Esophagus (tissue), 2 donors: Measurements from ENCODE around the gene ETDB. TPM values are rescaled to one million over a fixed set of nuclear protein-coding genes. Genes with fewer than 3 reads are reported as not detected.
"Not testable (repeated sequence)": the region's sequence is repeated elsewhere in the genome, so short reads cannot be mapped to it uniquely, and the experiment has no call there.

Source experiments
- H3K27ac ChIP-seq, 2 donors: one replicate each; pipeline ENCODE4 v1.5.1; 2013; ENCODE audit warnings: low read depth in 2 of 2, mild to moderate bottlenecking in 2 of 2, inconsistent platforms in 1 of 2, low read length in 1 of 2, moderate library complexity in 1 of 2
- H3K27me3 ChIP-seq, 2 donors: one replicate each; pipeline ENCODE4 v1.6.1; 2013; ENCODE audit warnings: low read length in 2 of 2, control low read depth in 1 of 2, mild to moderate bottlenecking in 1 of 2; ENCODE audit not compliant: insufficient read depth in 2 of 2, control insufficient read depth in 1 of 2
- H3K36me3 ChIP-seq, 2 donors: one replicate each; pipeline ENCODE4 v1.6.1; 2013; ENCODE audit warnings: low read length in 1 of 2; ENCODE audit not compliant: control insufficient read depth in 2 of 2, insufficient read depth in 2 of 2
- H3K4me1 ChIP-seq, 2 donors: one replicate each; pipeline ENCODE4 v1.6.1; 2013; ENCODE audit warnings: low read length in 1 of 2; ENCODE audit not compliant: control insufficient read depth in 2 of 2, insufficient read depth in 2 of 2
- H3K4me3 ChIP-seq, 2 donors: one replicate each; pipeline ENCODE4 v1.5.1; 2013; ENCODE audit warnings: low read length in 2 of 2, mild to moderate bottlenecking in 2 of 2, low read depth in 1 of 2, moderate library complexity in 1 of 2
- H3K9me3 ChIP-seq, 2 donors: one replicate each; pipeline ENCODE4 v1.6.1; 2013; ENCODE audit warnings: mild to moderate bottlenecking in 2 of 2, low read depth in 1 of 2, low read length in 1 of 2, moderate library complexity in 1 of 2; ENCODE audit not compliant: control insufficient read depth in 2 of 2, insufficient read depth in 1 of 2
- WGBS, 2 donors: extraction: QIAGEN DNeasy Blood & Tissue Kit; methylation state at CpG; one replicate each; pipeline ENCODE4 v1.1.7; 2013; 5-methylcytosine and 5-hydroxymethylcytosine counted together
- polyA plus RNA-seq, 2 donors: library from polyadenylated mRNA; stranded (reverse); fragments of 200-250 nt; gene quantifications; one replicate each; pipeline ENCODE4 v1.2.3, GENCODE V29; 2013
- donor health status: healthy with polysubstance abuse.
- donor health status: Bipolar disorder and iron deficiency.

ETDB gene
- polyA plus RNA-seq, 2 donors: not detected

- 56 to 65% methylated on average over 10 of the region's 10 CpGs for WGBS, 2 donors
- Histone ChIP-seq H3K27ac (no peak overlapping the region), H3K9me3 (no peaks in the 10 kb centered on the region), H3K4me1 (no peaks in the 10 kb centered on the region), H3K36me3 (no peaks in the 10 kb centered on the region), H3K4me3 (peak overlapping the region in 1 of 2 donors; percentile 15), H3K27me3 (no peaks in the 10 kb centered on the region)
These were observed 20.9 kb downstream of the ETDB start for GRCh38 chrX:135099493-135099783.

DNA sequence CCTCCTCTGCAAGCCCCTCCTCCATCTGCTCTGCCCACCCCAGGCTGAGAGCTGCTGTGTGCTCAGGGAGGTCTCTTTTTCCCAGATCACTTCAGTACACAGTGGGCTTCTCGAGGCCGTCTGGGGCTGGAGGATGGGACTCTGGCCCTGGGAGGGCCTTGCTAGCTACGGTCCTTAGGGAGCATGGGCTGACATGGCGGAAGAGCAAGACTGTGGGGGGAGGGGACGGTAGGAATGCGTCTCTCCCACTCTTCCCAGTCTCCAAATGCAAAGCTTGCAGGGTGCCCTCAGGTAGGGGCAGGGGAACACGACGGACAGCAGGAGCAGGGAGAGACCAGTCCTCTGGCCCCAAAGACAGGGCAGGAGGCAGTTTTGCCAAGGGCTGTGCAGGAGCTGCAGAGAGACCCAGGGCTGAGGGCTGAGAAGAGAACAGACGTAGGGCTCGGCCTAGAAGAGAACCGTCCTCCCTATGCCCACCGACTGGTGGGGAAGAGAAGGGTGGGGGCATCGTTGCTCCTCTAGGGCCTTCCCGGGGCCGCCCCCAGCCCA, 23.1 kb downstream of the ETDB start:
- H3K4me3 ChIP-seq: peak overlapping the region; percentile 55 to 67
- WGBS, 2 donors: 36 to 58% methylated on average over 14 to 15 of the region's 15 CpGs
- H3K4me1 ChIP-seq, H3K27me3 ChIP-seq, H3K27ac ChIP-seq, H3K9me3 ChIP-seq, H3K36me3 ChIP-seq: not testable (repeated sequence)

- Histone ChIP-seq H3K4me1 (no peaks in the 10 kb centered on the region), H3K36me3 (no peaks in the 10 kb centered on the region), H3K27ac (no peak overlapping the region), H3K4me3 (no peak overlapping the region), H3K27me3 (no peaks in the 10 kb centered on the region), H3K9me3 (no peaks in the 10 kb centered on the region)
- WGBS, 2 donors: 92 to 95% methylated on average over 5 of the region's 5 CpGs
These were observed 24.6 kb downstream of the ETDB start for GRCh38 chrX:135095715-135096114.

DNA sequence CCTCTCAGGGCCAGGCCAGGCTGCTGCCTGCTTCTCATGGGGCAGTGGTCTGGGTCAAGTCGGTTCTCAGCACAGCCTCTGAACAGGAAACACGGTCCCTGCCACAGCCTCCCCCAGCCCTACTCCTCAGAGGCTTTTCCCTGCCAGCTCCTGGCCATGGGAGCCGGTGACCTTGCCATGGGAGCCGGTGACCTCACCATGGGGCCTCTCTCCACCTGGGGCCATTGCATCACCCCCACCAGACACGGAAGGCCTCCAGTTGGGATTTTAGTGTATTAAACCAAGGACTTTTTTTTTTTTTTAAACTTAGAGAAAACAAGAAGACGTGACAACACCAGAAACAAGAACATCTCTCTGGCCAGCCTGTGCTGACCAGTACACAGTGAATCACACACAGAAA, 25.6 kb downstream of the ETDB start:
- 73 to 78% methylated on average over 6 of the region's 6 CpGs for WGBS, 2 donors
- Histone ChIP-seq H3K27ac (no peak overlapping the region), H3K9me3 (no peaks in the 10 kb centered on the region), H3K4me3 (no peak overlapping the region), H3K4me1 (no peaks in the 10 kb centered on the region), H3K36me3 (no peaks in the 10 kb centered on the region), H3K27me3 (no peaks in the 10 kb centered on the region)

DNA sequence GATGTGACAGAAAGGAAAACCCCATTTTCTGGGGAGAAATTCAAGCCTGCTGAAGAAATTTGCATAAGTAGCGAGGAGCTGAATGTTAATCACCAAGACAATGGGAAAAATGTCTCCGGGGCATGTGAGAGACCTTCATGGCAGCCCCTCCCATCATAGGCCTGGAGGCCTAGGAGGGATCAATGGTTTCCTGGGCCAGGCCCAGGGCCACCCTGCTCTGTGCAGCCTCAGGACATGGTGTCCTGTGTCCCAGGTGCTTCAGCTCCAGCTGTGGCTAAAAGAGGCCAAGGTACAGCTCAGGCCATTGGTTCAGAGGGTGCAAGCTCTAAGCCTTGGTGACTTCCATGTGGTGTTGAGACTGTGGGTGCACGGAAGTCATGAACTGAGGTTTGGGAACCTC, 31.2 kb downstream of the ETDB start:
- Histone ChIP-seq H3K4me1 (no peaks in the 10 kb centered on the region), H3K27me3 (no peaks in the 10 kb centered on the region), H3K4me3 (no peak overlapping the region), H3K36me3 (no peaks in the 10 kb centered on the region), H3K27ac (no peak overlapping the region), H3K9me3 (no peaks in the 10 kb centered on the region)
- 79 to 94% methylated on average over 3 of the region's 3 CpGs for WGBS, 2 donors

GRCh38 chrX:135087867-135088266, 32.5 kb downstream of the ETDB start:
- WGBS, 2 donors: 59 to 75% methylated on average over 3 of the region's 3 CpGs
- Histone ChIP-seq H3K27me3 (no peaks in the 10 kb centered on the region), H3K9me3 (no peaks in the 10 kb centered on the region), H3K27ac (no peak overlapping the region), H3K4me1 (no peaks in the 10 kb centered on the region), H3K36me3 (no peaks in the 10 kb centered on the region), H3K4me3 (no peak overlapping the region)

DNA sequence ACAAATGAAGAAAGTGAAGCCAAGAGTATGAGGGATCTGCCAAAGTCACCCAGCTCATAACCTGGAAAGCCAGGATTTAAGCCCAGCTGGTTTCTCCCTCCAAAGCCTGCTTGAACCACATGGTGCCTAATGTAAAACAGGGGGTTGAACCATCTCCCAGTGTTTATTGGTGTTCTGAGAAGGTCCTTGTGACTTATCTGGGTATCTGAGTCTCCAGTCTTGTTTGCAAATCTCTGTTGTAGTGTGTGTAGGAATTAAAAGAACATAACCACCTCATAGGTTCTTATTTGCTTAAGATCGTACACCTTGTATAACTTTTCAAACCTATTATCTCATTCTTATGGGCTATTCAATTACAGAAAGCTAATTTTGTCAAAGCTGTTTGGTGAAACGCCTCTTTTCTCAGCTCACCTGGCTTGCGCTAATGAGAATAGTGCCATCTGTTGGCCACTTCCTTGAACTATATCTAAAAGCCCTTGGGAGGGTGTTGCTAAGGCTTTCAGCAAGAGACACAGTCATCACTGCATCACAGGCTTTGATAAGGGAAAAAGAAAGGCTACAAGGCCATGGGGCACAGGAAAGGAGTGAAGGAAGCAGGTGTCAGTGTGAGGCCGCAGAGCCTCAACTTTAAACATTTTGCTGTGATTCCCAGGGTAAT, 34.0 kb downstream of the ETDB start:
- Histone ChIP-seq H3K4me1 (no peaks in the 10 kb centered on the region), H3K36me3 (no peaks in the 10 kb centered on the region), H3K27me3 (no peaks in the 10 kb centered on the region), H3K27ac (no peak overlapping the region), H3K4me3 (no peak overlapping the region), H3K9me3 (no peaks in the 10 kb centered on the region)
- WGBS, 2 donors: 4 to 8% methylated on average over 4 of the region's 4 CpGs

- peaks cover 0 to 2% of the 10 kb centered on the region in 2 donors for H3K27me3 ChIP-seq
- H3K4me3 ChIP-seq: no peak overlapping the region
- no peak overlapping the region for H3K27ac ChIP-seq
- H3K9me3 ChIP-seq: no peaks in the 10 kb centered on the region
- no peaks in the 10 kb centered on the region for H3K36me3 ChIP-seq
- WGBS, 2 donors: 58 to 80% methylated on average over 2 of the region's 2 CpGs
- no peaks in the 10 kb centered on the region for H3K4me1 ChIP-seq
These were observed 38.5 kb downstream of the ETDB start for GRCh38 chrX:135081693-135082404.
